IMR-90 (cell line): ENCODE data around the gene SLC34A2.

Source experiments
- BHLHE40 ChIP-seq: fragments of 150-350 bp; IDR thresholded peaks from 2 replicates; pipeline ENCODE4 v1.6.1; 2016; ENCODE audit warnings: mild to moderate bottlenecking, low read depth, low read length
- CEBPB ChIP-seq: IDR thresholded peaks from 2 replicates; pipeline ENCODE4 v1.6.1; 2012; ENCODE audit warnings: low read depth, low read length, improper control_type of control experiment
- CHD1 ChIP-seq: IDR thresholded peaks from 2 replicates; pipeline ENCODE4 v1.6.1; 2012; ENCODE audit warnings: low read depth, low read length, improper control_type of control experiment
- FOS ChIP-seq: fragments of 150-350 bp; IDR thresholded peaks from 2 replicates; pipeline ENCODE4 v1.6.1; 2016; ENCODE audit warnings: low read depth, low read length
- MAFK ChIP-seq: IDR thresholded peaks from 2 replicates; pipeline ENCODE4 v1.6.1; 2012; ENCODE audit warnings: low read depth, low read length, improper control_type of control experiment
- MXI1 ChIP-seq: IDR thresholded peaks from 2 replicates; pipeline ENCODE4 v1.6.1; 2012; ENCODE audit warnings: low read depth, mild to moderate bottlenecking, low read length, moderate library complexity, borderline replicate concordance
- POLR2A ChIP-seq: IDR thresholded peaks from 2 replicates; pipeline ENCODE4 v1.6.1; 2012; ENCODE audit warnings: mild to moderate bottlenecking, low read depth, low read length
- RAD21 ChIP-seq: IDR thresholded peaks from 2 replicates; pipeline ENCODE4 v1.6.1; 2012; ENCODE audit warnings: low read length, improper control_type of control experiment
- RCOR1 ChIP-seq: IDR thresholded peaks from 2 replicates; pipeline ENCODE4 v1.6.1; 2012; ENCODE audit warnings: mild to moderate bottlenecking, low read length, improper control_type of control experiment; ENCODE audit not compliant: insufficient replicate concordance
- RFX5 ChIP-seq: IDR thresholded peaks from 2 replicates; pipeline ENCODE4 v1.8.0; 2012; ENCODE audit warnings: low read depth, mild to moderate bottlenecking, low read length, moderate library complexity
- SMC3 ChIP-seq: fragments of 150-350 bp; IDR thresholded peaks from 2 replicates; pipeline ENCODE4 v1.6.1; 2016; ENCODE audit warnings: low read depth, mild to moderate bottlenecking, antibody characterized with exemption, low read length, moderate library complexity
- TF ChIP-seq, protein P1 (sequence below): conservative IDR thresholded peaks from 2 replicates; pipeline ENCODE4 v1.5.1; 2012; ENCODE audit warnings: mild to moderate bottlenecking, low read depth, low read length, improper control_type of control experiment
- TF ChIP-seq, protein P2 (sequence below): fragments of 150-350 bp; IDR thresholded peaks from 2 replicates; pipeline ENCODE4 v1.6.1; 2017; ENCODE audit warnings: mild to moderate bottlenecking, antibody characterized with exemption, low read length, low read depth
- TF ChIP-seq, protein P3 (sequence below): fragments of 150-350 bp; IDR thresholded peaks from 2 replicates; pipeline ENCODE4 v1.6.1; 2016; ENCODE audit warnings: low read depth, mild to moderate bottlenecking, low read length, moderate library complexity, borderline replicate concordance

- TF ChIP-seq MXI1, result no peak
- TF ChIP-seq, protein P1, sequence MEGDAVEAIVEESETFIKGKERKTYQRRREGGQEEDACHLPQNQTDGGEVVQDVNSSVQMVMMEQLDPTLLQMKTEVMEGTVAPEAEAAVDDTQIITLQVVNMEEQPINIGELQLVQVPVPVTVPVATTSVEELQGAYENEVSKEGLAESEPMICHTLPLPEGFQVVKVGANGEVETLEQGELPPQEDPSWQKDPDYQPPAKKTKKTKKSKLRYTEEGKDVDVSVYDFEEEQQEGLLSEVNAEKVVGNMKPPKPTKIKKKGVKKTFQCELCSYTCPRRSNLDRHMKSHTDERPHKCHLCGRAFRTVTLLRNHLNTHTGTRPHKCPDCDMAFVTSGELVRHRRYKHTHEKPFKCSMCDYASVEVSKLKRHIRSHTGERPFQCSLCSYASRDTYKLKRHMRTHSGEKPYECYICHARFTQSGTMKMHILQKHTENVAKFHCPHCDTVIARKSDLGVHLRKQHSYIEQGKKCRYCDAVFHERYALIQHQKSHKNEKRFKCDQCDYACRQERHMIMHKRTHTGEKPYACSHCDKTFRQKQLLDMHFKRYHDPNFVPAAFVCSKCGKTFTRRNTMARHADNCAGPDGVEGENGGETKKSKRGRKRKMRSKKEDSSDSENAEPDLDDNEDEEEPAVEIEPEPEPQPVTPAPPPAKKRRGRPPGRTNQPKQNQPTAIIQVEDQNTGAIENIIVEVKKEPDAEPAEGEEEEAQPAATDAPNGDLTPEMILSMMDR, result no peak
- TF ChIP-seq, protein P2, sequence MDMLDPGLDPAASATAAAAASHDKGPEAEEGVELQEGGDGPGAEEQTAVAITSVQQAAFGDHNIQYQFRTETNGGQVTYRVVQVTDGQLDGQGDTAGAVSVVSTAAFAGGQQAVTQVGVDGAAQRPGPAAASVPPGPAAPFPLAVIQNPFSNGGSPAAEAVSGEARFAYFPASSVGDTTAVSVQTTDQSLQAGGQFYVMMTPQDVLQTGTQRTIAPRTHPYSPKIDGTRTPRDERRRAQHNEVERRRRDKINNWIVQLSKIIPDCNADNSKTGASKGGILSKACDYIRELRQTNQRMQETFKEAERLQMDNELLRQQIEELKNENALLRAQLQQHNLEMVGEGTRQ, result no peak
- no peak for TF ChIP-seq RFX5
- TF ChIP-seq POLR2A, result no peak
- TF ChIP-seq MAFK, result no peak
- no peak for TF ChIP-seq BHLHE40
- TF ChIP-seq RCOR1, result no peak
- no peak for TF ChIP-seq FOS
- TF ChIP-seq, protein P3, sequence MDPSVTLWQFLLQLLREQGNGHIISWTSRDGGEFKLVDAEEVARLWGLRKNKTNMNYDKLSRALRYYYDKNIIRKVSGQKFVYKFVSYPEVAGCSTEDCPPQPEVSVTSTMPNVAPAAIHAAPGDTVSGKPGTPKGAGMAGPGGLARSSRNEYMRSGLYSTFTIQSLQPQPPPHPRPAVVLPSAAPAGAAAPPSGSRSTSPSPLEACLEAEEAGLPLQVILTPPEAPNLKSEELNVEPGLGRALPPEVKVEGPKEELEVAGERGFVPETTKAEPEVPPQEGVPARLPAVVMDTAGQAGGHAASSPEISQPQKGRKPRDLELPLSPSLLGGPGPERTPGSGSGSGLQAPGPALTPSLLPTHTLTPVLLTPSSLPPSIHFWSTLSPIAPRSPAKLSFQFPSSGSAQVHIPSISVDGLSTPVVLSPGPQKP, result no peak
- no peak for TF ChIP-seq SMC3
- no peak for TF ChIP-seq CHD1
- no peak for TF ChIP-seq CEBPB
- no peak for TF ChIP-seq RAD21
Measured at GRCh38 chr4:25703731-25704388, 48.2 kb downstream of the SLC34A2 start.
